Stimulated activated CD4-positive, alpha-beta T cell treated with anti-CD3 and anti-CD28 coated beads, Interleukin-1b, Interleukin-23, amount 100 ng/mL, for 1 hour (primary cell): ENCODE results near the gene HHIP.

ENCODE experiments used
- DNase-seq, 2 donors: peaks; one replicate each; pipeline ENCODE4 v3.0.0-alpha.2; 2020; ENCODE audit warnings: low read depth in 2 of 2

The HHIP gene

DNA sequence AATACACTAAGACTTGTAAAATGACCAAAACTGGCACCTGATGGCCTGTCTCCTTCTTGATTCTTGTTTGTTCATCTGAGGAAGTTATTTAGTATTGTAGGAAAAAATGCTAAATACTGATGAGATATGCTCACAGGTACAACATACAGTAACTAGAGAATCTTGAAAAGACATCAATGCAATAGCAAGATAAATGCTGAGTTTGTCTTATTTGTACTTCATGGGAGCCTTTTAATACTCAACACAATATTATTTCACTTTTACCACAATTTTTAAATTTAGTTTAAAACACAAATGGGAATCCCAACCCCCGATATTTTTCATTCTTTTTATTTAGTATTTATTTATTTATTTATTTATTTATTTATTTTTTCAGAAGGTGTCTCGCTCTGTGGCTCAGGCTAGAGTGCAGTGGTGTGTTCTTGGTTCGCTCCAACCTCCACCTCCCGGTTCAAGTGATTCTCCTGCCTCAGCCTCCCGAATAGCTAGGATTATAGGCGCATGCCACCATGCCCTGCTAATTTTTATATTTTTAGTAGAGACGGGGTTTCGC lies 12.1 kb downstream of the HHIP start:
- DNase-seq, result no peak

DNA sequence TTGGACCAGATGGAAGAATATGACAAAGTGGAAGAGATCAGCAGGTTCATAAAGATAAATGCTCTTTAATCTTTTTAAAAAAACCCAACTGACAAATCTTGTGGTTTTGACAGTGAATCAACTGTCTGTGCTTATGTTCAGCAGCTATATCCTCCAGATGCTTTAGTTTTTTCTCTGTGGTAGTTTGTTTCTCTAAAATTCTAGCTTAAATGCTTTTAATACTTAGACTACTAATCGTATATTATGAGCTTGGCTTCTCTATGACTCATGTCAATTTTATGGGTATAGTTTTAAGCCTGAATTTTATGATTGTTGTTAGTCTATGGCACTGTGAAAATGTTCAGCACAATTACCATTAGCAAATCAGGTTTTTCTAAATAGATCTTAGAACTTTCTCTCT lies 12.9 kb downstream of the HHIP start:
- DNase-seq, result no peak

DNA sequence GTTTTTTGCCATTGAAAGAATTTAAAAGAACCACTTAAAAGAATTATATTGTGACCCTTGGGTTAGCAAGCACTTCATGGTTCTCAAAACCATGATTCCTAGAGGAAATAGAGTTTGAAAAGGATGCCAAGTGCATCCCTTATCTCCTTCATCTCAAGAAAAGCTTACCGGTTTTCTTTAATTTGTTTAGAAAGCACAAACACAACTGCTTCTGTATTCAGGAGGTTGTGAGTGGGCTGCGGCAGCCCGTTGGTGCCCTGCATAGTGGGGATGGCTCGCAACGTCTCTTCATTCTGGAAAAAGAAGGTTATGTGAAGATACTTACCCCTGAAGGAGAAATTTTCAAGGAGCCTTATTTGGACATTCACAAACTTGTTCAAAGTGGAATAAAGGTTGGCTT lies 13.5 kb downstream of the HHIP start:
- no peak for DNase-seq

DNA sequence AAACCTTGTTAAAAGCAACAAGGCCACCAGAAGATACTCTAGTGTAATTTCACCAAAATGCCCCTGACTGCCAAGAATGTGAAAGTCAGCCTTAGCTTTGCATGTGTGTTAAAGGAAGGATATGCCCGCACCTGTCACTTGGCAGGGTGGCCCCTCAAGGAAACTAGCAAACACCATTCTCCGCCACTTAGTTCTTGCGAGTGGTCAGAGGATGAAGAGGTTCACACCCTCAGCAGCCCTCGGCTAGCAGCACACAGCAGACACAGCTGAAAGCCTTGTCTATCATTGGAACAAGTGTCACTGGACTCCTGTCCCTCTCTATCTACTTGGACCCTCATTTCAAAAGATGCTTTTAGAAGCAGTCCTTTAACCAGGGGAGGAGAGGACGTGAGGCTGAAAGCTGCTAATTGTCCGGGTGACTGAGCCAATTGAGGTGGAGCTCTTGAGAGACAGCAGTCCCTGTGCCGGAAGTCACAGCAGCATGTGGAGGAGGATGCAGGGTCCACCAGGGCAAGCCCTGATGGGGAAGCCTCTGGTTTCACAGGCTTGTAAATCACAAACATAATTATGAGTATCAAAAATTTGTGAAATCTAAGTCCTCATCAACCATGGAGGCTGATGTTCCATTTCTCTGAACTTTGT lies 18.0 kb downstream of the HHIP start:
- no peak for DNase-seq

DNA sequence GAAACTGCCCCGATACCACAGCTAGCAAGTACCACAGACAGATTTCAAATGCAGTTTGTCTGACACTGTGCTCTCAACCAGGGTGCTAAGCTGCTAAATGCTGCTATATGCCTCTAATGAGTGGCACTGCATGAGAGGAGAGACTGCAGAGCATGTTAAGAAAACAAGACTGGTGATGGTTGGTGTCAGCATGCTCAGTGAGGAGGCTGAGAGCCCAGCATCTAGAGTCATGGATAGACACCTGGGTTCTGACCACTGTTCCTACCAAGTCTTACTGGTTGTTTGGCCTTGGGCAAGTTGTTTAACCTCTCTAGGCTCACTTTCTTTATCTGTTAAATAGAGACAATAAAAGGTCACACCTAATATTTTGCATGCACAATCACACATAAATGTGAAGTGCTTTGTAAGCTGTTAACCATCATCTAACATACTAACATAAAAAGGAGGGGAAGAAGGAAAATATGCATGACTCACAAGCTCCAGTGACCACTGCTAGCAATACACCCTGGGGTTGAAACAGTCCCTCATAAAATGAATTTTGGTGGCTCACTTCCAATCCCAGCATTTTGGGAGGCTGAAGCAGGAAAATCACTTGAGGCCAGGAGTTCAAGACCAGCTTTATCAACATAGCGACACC lies 20.7 kb downstream of the HHIP start:
- no peak for DNase-seq

GRCh38 chr4:144667500-144667899 lies 21.5 kb downstream of the HHIP start:
- DNase-seq, result no peak

DNA sequence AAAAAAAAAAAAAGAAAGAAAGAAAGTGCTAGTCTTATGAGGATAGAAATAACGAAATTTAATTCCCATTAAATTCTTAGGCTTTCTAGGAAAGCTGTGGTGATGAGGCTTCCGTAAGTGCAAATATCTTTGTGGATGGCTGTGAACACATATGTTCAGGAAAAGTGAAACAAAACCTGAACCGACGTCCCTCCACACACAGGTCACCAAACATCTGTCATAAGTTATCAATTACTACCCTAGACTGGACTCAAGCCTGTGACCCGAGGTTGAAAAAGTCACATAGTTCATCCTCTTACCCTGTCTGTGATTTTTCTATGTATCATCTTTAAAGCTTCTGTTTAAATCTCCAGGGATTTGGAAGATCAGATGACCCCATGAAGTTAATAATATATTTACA lies 24.8 kb downstream of the HHIP start:
- DNase-seq, result no peak

DNA sequence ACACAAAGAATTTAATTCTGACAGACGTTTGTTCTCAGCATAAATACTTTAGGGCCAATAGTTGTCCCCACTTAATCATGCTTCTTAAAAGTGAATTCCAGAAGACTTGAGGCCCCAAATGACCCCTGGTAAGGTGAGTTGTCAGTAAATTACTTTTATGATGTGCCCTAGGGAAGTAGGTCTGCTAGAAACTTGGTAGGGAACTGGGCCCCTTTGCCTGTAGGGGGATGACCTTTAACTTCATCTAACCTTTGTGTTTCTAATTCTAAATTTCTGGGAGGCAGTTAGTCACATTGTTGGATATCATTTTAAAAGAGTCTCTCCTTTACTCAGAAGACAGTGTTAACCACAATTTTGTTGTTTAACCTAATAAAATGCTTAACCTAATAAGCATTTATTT lies 28.8 kb downstream of the HHIP start:
- DNase-seq, result no peak

- no peak for DNase-seq
Observed at GRCh38 chr4:144681806-144682205, 35.9 kb downstream of the HHIP start.

DNA sequence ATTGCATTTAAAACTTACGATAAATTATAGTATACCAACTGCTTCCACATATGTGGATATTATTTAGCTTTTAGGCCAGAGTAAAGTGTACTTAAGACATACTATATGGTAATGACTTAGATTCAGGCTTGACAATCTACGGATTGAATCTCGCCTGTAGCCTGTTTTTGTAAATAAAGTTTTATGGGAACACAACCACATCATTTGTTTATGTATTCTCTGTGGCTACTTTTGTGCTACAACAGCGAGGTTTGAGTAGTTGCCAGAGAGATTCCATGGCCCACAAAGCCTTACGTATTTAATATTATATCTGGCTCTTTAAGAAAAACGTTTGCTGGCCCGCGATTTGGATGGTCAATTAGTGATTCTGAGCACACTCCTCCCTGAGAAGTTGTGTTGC lies 37.6 kb downstream of the HHIP start:
- no peak for DNase-seq

GRCh38 chr4:144685911-144686310 lies 40.0 kb downstream of the HHIP start:
- DNase-seq, result no peak

- no peak for DNase-seq
Observed at GRCh38 chr4:144686921-144687320, 41.0 kb downstream of the HHIP start.

GRCh38 chr4:144687466-144687865 lies 41.5 kb downstream of the HHIP start:
- DNase-seq, result no peak

DNA sequence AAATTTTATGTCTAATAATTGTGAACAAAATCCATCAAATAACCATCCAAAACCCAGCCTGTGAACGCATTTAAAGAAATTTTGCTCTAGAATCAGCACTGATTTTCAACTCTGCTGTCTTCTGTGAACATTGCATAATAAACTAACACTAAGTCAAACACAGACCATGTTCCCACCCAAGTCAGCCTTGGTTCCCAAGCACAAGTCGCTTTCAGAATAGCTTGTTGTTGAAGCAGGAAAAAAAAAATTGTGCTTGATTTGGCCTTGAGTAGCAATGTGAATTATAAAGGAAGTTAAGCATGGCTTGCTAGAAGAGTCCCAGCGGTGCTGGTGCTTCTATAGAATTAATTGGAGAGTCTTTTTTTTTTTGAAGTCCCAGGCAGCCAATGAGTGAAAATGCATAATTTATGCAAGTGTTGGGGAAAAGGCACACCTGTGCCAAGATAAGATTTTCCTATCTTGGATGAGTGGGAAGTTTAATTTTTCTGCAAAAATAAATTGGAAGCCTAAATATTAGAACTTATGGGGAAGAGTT lies 42.1 kb downstream of the HHIP start:
- no peak for DNase-seq

- DNase-seq, result no peak
Observed at GRCh38 chr4:144689125-144689524, 43.2 kb downstream of the HHIP start.

GRCh38 chr4:144695721-144696120 lies 49.8 kb downstream of the HHIP start:
- no peak for DNase-seq

DNA sequence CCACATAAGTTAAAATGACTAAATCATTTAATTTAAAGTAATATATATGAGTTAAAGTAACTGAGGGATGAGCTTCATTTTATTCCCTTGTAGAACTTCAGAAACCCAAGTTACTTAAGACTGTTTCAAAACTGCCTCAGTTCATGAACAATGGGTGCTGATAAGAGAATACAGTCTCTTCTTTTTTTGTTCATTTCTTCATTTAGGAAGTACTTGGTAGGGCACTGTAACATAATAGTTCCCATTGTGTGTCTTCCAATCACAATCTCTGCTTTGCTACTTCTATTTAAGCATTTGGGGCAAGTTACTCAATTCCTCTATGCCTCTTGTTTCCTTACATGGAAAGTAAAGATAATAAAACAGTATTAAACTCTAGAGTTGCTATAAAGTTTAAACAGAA lies 50.4 kb downstream of the HHIP start:
- no peak for DNase-seq

GRCh38 chr4:144699565-144699964 lies 53.6 kb downstream of the HHIP start:
- no peak for DNase-seq

DNA sequence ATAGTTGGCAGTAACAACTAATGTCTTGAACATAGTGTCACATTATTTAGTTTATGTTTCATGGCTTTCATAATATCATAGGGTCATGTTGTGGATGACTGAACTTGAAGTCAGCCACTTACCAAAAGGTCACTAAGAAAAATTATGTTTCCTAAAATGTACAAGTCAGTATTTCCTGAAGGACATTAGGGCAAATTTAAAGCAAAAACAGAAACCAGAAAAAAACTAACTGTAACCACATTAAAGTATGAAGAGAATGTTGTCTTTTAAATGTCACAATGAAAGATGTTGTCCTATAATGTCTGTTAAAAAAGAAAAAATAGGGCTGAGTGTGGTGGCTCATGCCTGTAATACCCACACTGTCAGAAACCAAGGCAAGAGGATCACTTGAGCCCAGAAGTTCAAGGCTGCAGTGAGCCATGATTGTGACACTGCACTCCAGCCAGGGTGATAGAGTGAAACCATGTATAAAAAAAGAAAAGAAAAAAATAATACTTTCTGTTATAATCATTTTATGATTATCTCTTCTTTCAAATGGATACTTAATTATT lies 55.8 kb downstream of the HHIP start:
- no peak for DNase-seq

DNA sequence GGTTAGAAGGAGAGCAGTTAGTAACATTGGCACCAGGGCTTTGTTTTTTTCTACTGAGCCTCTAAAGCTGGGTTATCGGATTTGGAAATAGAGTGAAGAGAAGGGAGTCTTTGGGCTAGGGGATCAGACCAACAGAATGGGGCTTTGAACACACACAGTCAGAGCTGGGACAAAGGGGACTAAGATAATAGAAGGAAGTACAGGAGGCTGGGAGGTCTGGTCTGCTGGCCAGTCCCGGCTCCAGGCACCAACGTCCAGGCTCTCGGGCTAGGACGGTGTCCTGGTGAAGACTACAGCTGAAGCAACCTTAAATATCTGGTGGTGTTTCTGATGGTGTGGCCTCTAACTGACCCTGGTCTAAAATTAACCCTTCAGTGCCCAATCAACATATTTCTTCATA lies 57.5 kb downstream of the HHIP start:
- no peak for DNase-seq

GRCh38 chr4:144705601-144706590 lies 59.9 kb downstream of the HHIP start:
- DNase-seq, result no peak

DNA sequence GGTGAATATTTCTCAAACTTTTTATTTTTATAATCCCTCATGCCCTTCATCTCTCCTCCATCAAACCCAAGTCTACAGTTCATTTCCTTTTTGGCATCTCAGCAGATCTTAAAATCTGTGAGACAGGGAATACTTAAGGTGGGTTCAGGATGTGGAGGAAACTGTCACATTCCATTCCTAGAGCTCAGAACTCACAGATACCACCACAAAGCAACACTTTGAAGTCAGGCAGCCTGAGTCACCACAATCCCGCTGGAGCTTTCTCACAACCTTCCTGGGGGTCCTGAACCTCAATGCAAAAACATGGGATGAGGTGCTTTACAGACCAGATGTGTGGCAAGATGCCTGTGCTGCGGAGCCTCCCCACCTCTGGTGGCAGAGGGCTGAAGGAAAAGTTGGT lies 63.2 kb downstream of the HHIP start:
- no peak for DNase-seq
